HCT116 (cell line): ENCODE data around the gene UGP2. TPM values are rescaled to one million over a fixed set of nuclear protein-coding genes. Genes with fewer than 3 reads are reported as not detected.

ENCODE experiments used
- ATAC-seq: fragments of 200-7000 bp; cut with Tn5 transposase; 2 replicates; pipeline ENCODE4 v1.9.1; 2020; ENCODE audit warnings: mild to moderate bottlenecking, moderate library complexity
- BruUV-seq: library from RNA; stranded (reverse); fragments of 400-500 nt; replicated peaks from 2 replicates; lab custom pipeline; 2021; lab: Mats Ljungman, UMichigan
- CTCF ChIA-PET: fragments of 300-600 bp; sonication (Branson Sonifier 250); formaldehyde crosslinking; loops from one replicate; lab custom pipeline; 2021; ENCODE audit warnings: antibody characterized with exemption; lab: Charles Lee
- POLR2A ChIA-PET: fragments of 300-600, 350-600 bp; sonication (Branson Sonifier 250); formaldehyde crosslinking; loops from one replicate; lab custom pipeline; 2021; ENCODE audit warnings: antibody characterized with exemption; lab: Charles Lee
- RAD21 ChIA-PET, 2 experiments: fragments of 300-600 bp; sonication (Branson Sonifier 250); formaldehyde crosslinking; loops; one replicate each; lab custom pipeline; 2023; ENCODE audit warnings: low total read pairs in 2 of 2; ENCODE audit not compliant: uncharacterized antibody in 2 of 2, unreplicated experiment in 2 of 2, low non-redundant PET in 1 of 2; lab: Charles Lee
- DNase-seq: peaks from one replicate; pipeline ENCODE4 v3.0.0-alpha.2; 2010; ENCODE audit warnings: low read depth, low spot score
- H2AFZ ChIP-seq: fragments of 200-600 bp; shearing (Covaris generic), sonication (generic); 2 replicates; pipeline ENCODE4 v1.6.1; 2017; ENCODE audit warnings: low read depth, mixed run types, mixed read lengths, antibody characterized with exemption, low read length; ENCODE audit not compliant: poor library complexity, severe bottlenecking
- H3K27ac ChIP-seq: 2 replicates; pipeline ENCODE4 v1.5.1; 2012; ENCODE audit warnings: low read depth, low read length
- H3K27me3 ChIP-seq: fragments of 200-600 bp; sonication (generic); 2 replicates; pipeline ENCODE4 v1.6.1; 2016; ENCODE audit warnings: mixed run types, low read length, mixed read lengths; ENCODE audit not compliant: insufficient read depth
- H3K36me3 ChIP-seq, 2 experiments: fragments of 200-500 bp in 1 of 2; fragments of 200-600 bp in 1 of 2; sonication (Bioruptor generic) in 1 of 2; sonication (generic) in 1 of 2; 2 replicates each; pipeline versions ENCODE4 v1.5.1 to v1.6.1; 2014 to 2016; ENCODE audit warnings: low read length in 2 of 2, inconsistent platforms in 1 of 2, mixed read lengths in 1 of 2, mixed run types in 1 of 2; ENCODE audit not compliant: insufficient read depth in 2 of 2, control insufficient read depth in 1 of 2
- H3K4me1 ChIP-seq, 2 experiments: fragments of 200-600 bp in 1 of 2; sonication (generic) in 1 of 2; 2 replicates each; pipeline versions ENCODE4 v1.5.1 to v1.6.1; 2012 to 2017; ENCODE audit warnings: low read length in 2 of 2, inconsistent platforms in 1 of 2, mild to moderate bottlenecking in 1 of 2, mixed read lengths in 1 of 2, mixed run types in 1 of 2, moderate library complexity in 1 of 2; ENCODE audit not compliant: insufficient read depth in 2 of 2, control insufficient read depth in 1 of 2
- H3K4me2 ChIP-seq: fragments of 200-600 bp; sonication (generic); 2 replicates; pipeline ENCODE4 v1.6.1; 2017; ENCODE audit warnings: mixed run types, low read length, mixed read lengths
- H3K4me3 ChIP-seq, 2 experiments: fragments of 200-600 bp in 1 of 2; sonication (generic) in 1 of 2; replicated peaks in 1 of 2; 2 replicates each; pipeline ENCODE4 v1.5.1; 2011 to 2016; ENCODE audit warnings: low read length in 2 of 2, control low read depth in 1 of 2, low read depth in 1 of 2, mild to moderate bottlenecking in 1 of 2, mixed read lengths in 1 of 2, mixed run types in 1 of 2
- H3K79me2 ChIP-seq: fragments of 200-600 bp; sonication (generic); 2 replicates; pipeline ENCODE4 v1.6.1; 2017; ENCODE audit warnings: mild to moderate bottlenecking, mixed run types, low read length, moderate library complexity, mixed read lengths; ENCODE audit not compliant: insufficient read depth
- H3K9ac ChIP-seq: fragments of 200-600 bp; sonication (generic); 2 replicates; pipeline ENCODE4 v1.6.1; 2016; ENCODE audit warnings: low read length, mixed read lengths
- H3K9me2 ChIP-seq: fragments of 200-600 bp; sonication (generic), shearing (Covaris generic); 2 replicates; pipeline ENCODE4 v1.6.1; 2017; ENCODE audit warnings: mixed run types, mild to moderate bottlenecking, moderate library complexity; ENCODE audit not compliant: insufficient read depth
- H3K9me3 ChIP-seq, 2 experiments: fragments of 200-500 bp in 1 of 2; fragments of 200-600 bp in 1 of 2; sonication (Bioruptor generic) in 1 of 2; sonication (generic) in 1 of 2; 2 replicates each; pipeline ENCODE4 v1.6.1; 2014 to 2017; ENCODE audit warnings: low read length in 2 of 2, mixed read lengths in 2 of 2, inconsistent platforms in 1 of 2, low read depth in 1 of 2, mild to moderate bottlenecking in 1 of 2, mixed run types in 1 of 2, moderate library complexity in 1 of 2; ENCODE audit not compliant: control insufficient read depth in 1 of 2, insufficient read depth in 1 of 2
- H4K20me1 ChIP-seq: fragments of 200-600 bp; sonication (generic), shearing (Covaris generic); 2 replicates; pipeline ENCODE4 v1.6.1; 2017; ENCODE audit warnings: mixed run types, mild to moderate bottlenecking, moderate library complexity; ENCODE audit not compliant: insufficient read depth
- CBX3 ChIP-seq: IDR thresholded peaks from 2 replicates; pipeline ENCODE4 v1.6.1; 2012; ENCODE audit warnings: low read depth
- CEBPB ChIP-seq: IDR thresholded peaks from 2 replicates; pipeline ENCODE4 v1.6.1; 2012; ENCODE audit warnings: low read depth
- EGR1 ChIP-seq: IDR thresholded peaks from 2 replicates; pipeline ENCODE4 v1.6.1; 2012; ENCODE audit warnings: low read depth
- ELF1 ChIP-seq: IDR thresholded peaks from 2 replicates; pipeline ENCODE4 v1.6.1; 2012; ENCODE audit warnings: low read depth, borderline replicate concordance
- EZH2 ChIP-seq: fragments of 200-600 bp; sonication (generic); IDR thresholded peaks from 2 replicates; pipeline ENCODE4 v1.6.1; 2017; ENCODE audit warnings: antibody characterized with exemption, mixed run types
- EZH2phosphoT487 ChIP-seq: fragments of 200-600 bp; IDR thresholded peaks from 2 replicates; pipeline ENCODE4 v1.6.1; 2018; ENCODE audit warnings: antibody characterized with exemption, borderline replicate concordance
- POLR2AphosphoS5 ChIP-seq: IDR thresholded peaks from 2 replicates; pipeline ENCODE4 v1.6.1; 2011; ENCODE audit warnings: mild to moderate bottlenecking, low read depth, low read length, moderate library complexity
- RAD21 ChIP-seq: IDR thresholded peaks from 2 replicates; pipeline ENCODE4 v1.6.1; 2012; ENCODE audit warnings: low read depth, mild to moderate bottlenecking
- SIN3A ChIP-seq: IDR thresholded peaks from 2 replicates; pipeline ENCODE4 v1.6.1; 2012; ENCODE audit warnings: low read depth
- SP1 ChIP-seq: IDR thresholded peaks from 2 replicates; pipeline ENCODE4 v1.6.1; 2012; ENCODE audit warnings: low read depth
- SRF ChIP-seq: IDR thresholded peaks from 2 replicates; pipeline ENCODE4 v1.6.1; 2012; ENCODE audit warnings: low read depth
- TCF7L2 ChIP-seq: IDR thresholded peaks from 2 replicates; pipeline ENCODE4 v1.7.0; 2011; ENCODE audit warnings: borderline replicate concordance, inconsistent platforms; ENCODE audit not compliant: insufficient read depth, insufficient read length; ENCODE audit errors: extremely low read depth
- YY1 ChIP-seq: IDR thresholded peaks from 2 replicates; pipeline ENCODE4 v1.6.1; 2011; ENCODE audit warnings: low read length, low read depth, moderate library complexity, mild to moderate bottlenecking; ENCODE audit not compliant: insufficient replicate concordance; ENCODE audit errors: extremely low read depth
- ZFX ChIP-seq: fragments of 450-650 bp; IDR thresholded peaks from 2 replicates; pipeline ENCODE4 v1.6.1; 2017
- ZNF274 ChIP-seq: fragments of 200-500 bp; sonication (Bioruptor generic); IDR thresholded peaks from 2 replicates; pipeline ENCODE4 v1.6.1; 2014; ENCODE audit warnings: mild to moderate bottlenecking, low read depth, low read length, inconsistent platforms
- intact Hi-C: fragments of 100-400 bp; cut with micrococcal nuclease; formaldehyde crosslinking; loops from 2 replicates; pipeline ENCODE4 v1.10.0; 2022
- total RNA-seq: library from RNA; stranded (reverse); gene quantifications from one replicate; pipeline ENCODE4 v1.2.1, GENCODE V29; 2021; ENCODE audit not compliant: unreplicated experiment
- TF ChIP-seq, protein P1 (sequence below): IDR thresholded peaks from 2 replicates; pipeline ENCODE4 v1.6.1; 2012; ENCODE audit warnings: low read depth
- TF ChIP-seq, protein P2 (sequence below): IDR thresholded peaks from 2 replicates; pipeline ENCODE4 v1.6.1; 2012
- TF ChIP-seq, protein P3 (sequence below): IDR thresholded peaks from 2 replicates; pipeline ENCODE4 v1.6.1; 2012

Gene UGP2
- total RNA-seq, 1 experiment from 2014 or later, result 57.1 TPM

DNA sequence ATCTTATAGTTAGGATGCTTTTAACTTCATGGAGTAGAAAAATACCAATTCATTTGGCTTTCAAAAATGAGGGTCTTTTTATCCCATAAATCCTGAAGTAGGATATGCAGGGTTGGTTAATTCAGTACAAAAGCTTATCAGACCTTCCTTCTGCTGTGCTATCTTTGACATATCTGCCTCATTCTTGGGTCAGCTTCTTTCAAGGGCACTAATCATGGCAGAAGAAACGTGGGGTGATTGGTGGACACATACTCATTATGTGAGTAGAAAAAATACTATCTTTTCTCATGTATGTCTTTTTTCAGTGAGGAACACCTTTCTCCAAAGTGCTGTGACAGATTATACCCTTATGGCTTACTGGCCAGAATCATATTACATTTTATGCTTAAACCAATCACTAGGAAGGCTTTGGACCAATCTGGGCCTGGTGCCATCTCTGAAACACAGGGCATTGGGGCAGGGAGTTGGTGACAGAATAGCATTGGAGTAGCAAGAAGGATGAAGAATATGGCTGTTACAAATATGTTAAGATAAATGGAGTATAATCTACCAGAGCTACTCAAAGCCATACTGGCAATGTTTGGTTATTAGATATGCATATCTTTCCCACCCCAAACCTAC lies 10.1 kb downstream of the UGP2 start:
- Histone ChIP-seq H3K9me2 (no peaks in the 10 kb centered on the region), H3K9me3 (no peaks in the 10 kb centered on the region), H4K20me1 (no peaks in the 10 kb centered on the region), H2AFZ (no peak overlapping the region), H3K4me3 (no peak overlapping the region), H3K9ac (no peak overlapping the region), H3K4me2 (no peak overlapping the region), H3K36me3 (no peaks in the 10 kb centered on the region), H3K79me2 (peaks cover 86% of the 10 kb centered on the region), H3K27me3 (no peaks in the 10 kb centered on the region), H3K27ac (no peak overlapping the region), H3K4me1 (no peaks in the 10 kb centered on the region)
- POLR2A ChIA-PET, result interaction anchor here (1.5 to 2.0 kb wide), 2 partner anchors 10 to 153 kb away, joined by 6 to 9 read pairs; partner anchors contain the start of gene UGP2
- RAD21 ChIA-PET, result no interaction called here
- ATAC-seq, result no peak
- DNase-seq, result no peak
- CTCF ChIA-PET, result interaction anchor here (1.9 kb wide), 1 partner anchor 10 kb away, joined by 11 read pairs; no protein-coding TSS in a partner anchor
- intact Hi-C loops, result no loop called here
- no TSS peak for BruUV-seq
- no peak for TF ChIP-seq POLR2AphosphoS5
- TF ChIP-seq EZH2, result no peak
- TF ChIP-seq, protein P1, sequence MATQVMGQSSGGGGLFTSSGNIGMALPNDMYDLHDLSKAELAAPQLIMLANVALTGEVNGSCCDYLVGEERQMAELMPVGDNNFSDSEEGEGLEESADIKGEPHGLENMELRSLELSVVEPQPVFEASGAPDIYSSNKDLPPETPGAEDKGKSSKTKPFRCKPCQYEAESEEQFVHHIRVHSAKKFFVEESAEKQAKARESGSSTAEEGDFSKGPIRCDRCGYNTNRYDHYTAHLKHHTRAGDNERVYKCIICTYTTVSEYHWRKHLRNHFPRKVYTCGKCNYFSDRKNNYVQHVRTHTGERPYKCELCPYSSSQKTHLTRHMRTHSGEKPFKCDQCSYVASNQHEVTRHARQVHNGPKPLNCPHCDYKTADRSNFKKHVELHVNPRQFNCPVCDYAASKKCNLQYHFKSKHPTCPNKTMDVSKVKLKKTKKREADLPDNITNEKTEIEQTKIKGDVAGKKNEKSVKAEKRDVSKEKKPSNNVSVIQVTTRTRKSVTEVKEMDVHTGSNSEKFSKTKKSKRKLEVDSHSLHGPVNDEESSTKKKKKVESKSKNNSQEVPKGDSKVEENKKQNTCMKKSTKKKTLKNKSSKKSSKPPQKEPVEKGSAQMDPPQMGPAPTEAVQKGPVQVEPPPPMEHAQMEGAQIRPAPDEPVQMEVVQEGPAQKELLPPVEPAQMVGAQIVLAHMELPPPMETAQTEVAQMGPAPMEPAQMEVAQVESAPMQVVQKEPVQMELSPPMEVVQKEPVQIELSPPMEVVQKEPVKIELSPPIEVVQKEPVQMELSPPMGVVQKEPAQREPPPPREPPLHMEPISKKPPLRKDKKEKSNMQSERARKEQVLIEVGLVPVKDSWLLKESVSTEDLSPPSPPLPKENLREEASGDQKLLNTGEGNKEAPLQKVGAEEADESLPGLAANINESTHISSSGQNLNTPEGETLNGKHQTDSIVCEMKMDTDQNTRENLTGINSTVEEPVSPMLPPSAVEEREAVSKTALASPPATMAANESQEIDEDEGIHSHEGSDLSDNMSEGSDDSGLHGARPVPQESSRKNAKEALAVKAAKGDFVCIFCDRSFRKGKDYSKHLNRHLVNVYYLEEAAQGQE, result no peak
- TF ChIP-seq CBX3, result no peak
- TF ChIP-seq YY1, result no peak
- no peak for TF ChIP-seq TCF7L2
- no peak for TF ChIP-seq CEBPB
- no peak for TF ChIP-seq RAD21
- TF ChIP-seq, protein P2, sequence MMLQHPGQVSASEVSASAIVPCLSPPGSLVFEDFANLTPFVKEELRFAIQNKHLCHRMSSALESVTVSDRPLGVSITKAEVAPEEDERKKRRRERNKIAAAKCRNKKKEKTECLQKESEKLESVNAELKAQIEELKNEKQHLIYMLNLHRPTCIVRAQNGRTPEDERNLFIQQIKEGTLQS, result no peak
- no peak for TF ChIP-seq SIN3A
- TF ChIP-seq ZNF274, result no peak
- TF ChIP-seq, protein P3, sequence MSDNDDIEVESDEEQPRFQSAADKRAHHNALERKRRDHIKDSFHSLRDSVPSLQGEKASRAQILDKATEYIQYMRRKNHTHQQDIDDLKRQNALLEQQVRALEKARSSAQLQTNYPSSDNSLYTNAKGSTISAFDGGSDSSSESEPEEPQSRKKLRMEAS, result no peak
- TF ChIP-seq SRF, result no peak
- TF ChIP-seq EGR1, result no peak
- no peak for TF ChIP-seq EZH2phosphoT487
- TF ChIP-seq SP1, result no peak
- no peak for TF ChIP-seq ZFX
- no peak for TF ChIP-seq ELF1
